GM19239 (cell line): Measurements from ENCODE around the gene SLC25A12.
A peak's percentile ranks its signal among the peaks of the same experiment; 100 is the strongest.
"Not testable (repeated sequence)": the region's sequence is repeated elsewhere in the genome, so short reads cannot be mapped to it uniquely, and the experiment has no call there.

Experiments
- DNase-seq: peaks from one replicate; pipeline ENCODE4 v3.0.0; 2011; ENCODE audit warnings: low spot score; ENCODE audit not compliant: insufficient read length
- FAIRE-seq: peaks from 2 replicates; lab custom pipeline; 2011; peaks lifted over from hg19 to GRCh38; lab: Jason Lieb, UNC

Gene SLC25A12

GRCh38 chr2:171836146-171836910, 57.7 kb downstream of the SLC25A12 start:
- DNase-seq: no peak
- FAIRE-seq: no peak

- DNase-seq (no peak), FAIRE-seq (no peak)
Observed at GRCh38 chr2:171835386-171835785, 58.7 kb downstream of the SLC25A12 start.

- FAIRE-seq: no peak
- DNase-seq: no peak
Observed at GRCh38 chr2:171834286-171834685, 59.8 kb downstream of the SLC25A12 start.

DNA sequence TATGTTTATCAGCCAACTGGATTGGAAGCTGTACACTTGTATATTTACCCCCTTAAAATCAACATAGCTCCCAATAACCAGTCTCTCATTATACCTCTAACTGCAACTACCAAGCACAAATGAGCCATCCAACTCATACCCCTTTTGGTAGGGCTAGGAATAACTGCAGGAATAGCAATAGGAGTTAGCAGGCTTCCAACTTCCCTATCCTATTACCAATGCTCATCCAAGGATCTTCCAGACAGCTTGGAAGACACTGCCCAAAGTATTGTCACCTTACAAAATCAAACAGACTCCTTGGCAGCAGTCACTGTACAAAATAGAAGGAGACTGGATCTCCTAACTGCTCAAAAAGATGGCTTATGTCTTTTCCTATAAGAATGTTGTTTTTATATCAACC, 61.6 kb downstream of the SLC25A12 start:
- DNase-seq: no peak
- FAIRE-seq: no peak

DNA sequence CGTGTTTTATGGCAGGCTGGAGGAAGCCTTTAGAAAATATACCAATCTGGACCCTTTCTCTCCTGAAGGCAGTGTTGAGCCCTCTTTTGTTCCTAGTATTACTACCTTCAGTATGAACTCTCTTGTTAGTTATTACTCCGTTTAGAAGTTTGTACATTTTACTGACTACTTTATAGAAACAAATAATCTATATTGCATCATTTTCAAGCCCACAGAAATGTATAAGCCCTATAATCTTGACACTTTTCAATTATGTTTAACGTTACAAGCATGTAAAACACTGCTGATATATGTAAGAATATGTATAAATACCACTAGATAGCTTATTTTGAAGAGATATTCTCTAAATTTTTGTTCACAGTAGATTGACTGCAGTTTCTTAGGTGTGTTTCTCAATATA, 64.0 kb downstream of the SLC25A12 start:
- no peak for FAIRE-seq
- DNase-seq: no peak

DNA sequence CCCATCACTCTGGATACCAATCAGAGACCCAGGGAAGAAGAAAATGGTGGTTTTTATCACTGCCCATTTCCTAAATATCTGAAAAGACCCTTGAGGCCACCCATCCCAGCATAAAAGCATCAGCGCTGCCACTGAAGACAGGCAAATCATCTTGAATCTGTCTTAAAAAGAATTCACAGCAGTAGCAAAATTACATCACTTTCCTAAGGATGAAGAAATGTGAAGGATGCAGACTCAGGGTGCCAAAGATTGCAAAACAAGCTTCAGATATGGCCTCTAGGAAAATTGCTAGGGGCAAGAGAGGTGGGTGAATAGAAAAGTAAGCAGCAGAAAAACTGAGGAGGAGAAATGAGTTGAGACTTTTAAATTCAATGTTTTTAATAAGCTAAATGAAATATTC, 70.0 kb downstream of the SLC25A12 start:
- FAIRE-seq: no peak
- DNase-seq: no peak

GRCh38 chr2:171822525-171823322, 71.3 kb downstream of the SLC25A12 start:
- DNase-seq (no peak), FAIRE-seq (no peak)

DNA sequence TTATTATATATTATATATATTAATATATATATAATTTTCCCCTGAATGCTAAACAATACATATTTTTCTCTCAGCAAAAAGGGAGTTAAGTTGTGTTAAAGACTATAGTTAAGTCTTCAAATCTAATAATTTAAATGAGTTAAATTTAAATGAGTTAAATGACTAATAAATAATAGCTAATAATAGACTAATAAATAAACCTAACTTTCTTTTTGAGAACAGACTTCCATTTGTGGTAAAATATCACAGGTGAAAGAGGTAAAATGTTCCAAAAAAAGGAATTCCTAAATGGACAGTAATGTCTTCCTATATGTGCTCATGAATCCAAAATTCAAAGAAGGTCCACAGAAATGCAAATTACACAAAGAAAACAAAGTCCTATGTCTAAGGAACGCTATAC, 74.6 kb downstream of the SLC25A12 start:
- DNase-seq: no peak
- FAIRE-seq: no peak

DNA sequence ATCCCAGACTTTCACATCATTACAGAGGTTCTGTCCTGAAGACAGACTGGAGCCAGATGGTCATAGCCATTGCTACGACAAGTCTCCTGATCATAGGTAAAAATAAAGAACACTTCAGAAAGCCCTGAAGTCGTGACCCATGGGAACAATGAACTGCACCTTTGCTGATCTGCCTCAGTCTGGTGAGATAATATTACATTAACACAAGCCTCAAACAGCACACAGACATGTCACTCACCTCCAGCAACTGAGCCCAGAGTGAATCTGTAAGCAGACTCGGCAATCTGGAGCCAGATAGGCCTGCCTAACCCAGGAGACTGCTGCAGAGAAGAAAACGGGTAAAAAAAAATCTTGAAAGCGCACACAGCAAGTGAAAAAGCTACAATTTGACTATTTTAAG, 79.2 kb downstream of the SLC25A12 start:
- FAIRE-seq: no peak

GRCh38 chr2:171814174-171814573, 79.9 kb downstream of the SLC25A12 start:
- FAIRE-seq (no peak), DNase-seq (no peak)

More for the DNA sequence above, 79.2 kb downstream of the SLC25A12 start:
- DNase-seq: no peak

DNA sequence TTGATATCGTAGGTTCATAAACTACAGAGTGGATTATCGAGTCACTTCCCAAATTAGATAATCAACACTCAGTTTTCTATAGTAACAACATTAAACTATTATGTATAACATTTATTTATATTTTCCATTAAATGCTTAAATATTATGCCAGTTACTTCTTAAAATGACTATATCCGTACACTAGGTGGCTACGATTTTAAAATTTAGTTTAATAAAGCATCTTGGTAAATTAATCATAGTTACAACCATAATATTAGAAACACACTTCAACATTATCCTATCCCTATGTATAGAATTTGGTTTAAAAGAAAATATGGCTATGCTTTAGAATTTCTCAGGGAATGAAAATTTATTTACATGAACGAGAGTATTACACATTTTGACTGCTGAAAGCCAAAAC, 80.3 kb downstream of the SLC25A12 start:
- DNase-seq (no peak), FAIRE-seq (no peak)

DNA sequence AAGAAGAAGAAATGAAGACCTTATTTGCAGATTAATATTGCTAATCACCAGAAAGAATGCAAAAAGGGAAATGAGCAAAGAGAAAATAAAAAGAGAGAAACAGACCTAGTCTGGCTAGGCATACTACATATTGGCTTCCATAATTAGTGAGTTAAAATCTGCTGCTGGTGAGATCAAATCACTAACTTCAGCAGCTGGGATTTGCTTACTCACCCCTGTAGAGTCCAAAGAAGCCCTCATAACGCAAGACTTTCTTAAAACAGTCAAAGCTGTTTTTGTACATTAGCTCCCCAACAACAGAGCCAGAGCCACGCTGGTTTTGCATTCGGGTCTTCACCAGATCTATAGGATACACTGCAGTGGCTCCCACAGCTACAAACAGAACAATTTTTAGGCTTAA, 80.9 kb downstream of the SLC25A12 start:
- no peak for DNase-seq
- FAIRE-seq: no peak

DNA sequence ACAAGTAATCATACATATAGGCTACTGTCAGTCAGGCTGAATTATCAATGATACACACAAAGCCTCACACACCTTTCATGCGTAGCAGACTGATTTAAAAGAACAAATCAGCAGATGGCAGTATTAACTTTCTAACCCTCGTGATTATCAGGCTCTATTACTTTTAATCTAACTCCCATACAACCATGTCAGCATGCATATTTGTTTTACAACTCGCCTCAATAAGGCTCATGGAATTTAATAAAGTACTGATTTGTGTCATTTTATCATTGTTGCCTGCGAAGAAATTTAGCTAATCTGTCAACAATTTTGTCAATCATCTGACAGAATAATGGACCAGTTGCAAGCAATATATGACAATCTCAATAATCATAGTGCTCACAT, 82.8 kb downstream of the SLC25A12 start:
- no peak for DNase-seq
- peak; percentile 78 for FAIRE-seq

- FAIRE-seq: no peak
- no peak for DNase-seq
Observed at GRCh38 chr2:171810422-171811244, 83.4 kb downstream of the SLC25A12 start.

DNA sequence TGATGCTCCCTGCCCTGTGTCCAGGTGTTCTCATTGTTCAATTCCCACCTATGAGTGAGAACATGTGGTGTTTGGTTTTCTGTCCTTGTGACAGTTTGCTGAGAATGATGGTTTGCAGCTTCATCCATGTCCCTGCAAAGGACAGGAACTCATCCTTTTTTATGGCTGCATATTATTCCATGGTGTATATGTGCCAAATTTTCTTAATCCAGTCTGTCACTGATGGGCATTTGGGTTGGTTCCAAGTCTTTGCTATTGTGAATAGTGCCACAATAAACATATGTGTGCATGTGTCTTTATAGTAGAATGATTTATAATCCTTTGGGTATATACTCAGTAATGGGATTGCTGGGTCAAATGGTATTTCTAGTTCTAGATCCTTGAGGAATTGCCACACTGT, 85.2 kb downstream of the SLC25A12 start:
- DNase-seq, FAIRE-seq: not testable (repeated sequence)

DNA sequence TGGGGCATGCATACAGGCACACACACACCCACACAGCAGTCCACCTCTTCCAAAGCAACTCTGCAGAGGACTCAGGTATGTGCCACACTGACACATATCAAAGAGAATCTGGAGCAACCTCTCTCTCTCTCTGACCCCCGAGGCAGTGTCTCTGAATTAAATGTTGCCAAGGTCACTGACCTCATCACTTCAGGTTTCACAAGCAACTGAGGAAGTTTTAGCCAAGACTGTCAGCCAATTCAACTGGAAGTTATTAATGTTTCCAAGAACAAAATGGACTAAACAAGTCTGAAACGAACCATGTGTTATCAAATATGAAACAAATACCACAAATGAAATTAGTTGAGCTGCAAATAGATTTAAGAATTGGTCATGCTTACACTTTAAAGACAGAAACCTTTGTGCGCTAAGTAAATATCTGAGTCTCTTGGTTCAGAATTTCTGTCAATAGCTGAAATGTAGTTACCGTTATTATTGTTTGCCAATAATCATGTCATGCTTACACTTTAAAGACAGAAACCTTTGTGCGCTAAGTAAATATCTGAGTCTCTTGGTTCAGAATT, 86.1 kb downstream of the SLC25A12 start:
- FAIRE-seq (no peak), DNase-seq (no peak)

- FAIRE-seq (no peak), DNase-seq (no peak)
Observed at GRCh38 chr2:171807119-171807518, 86.9 kb downstream of the SLC25A12 start.

- no peak for DNase-seq
- FAIRE-seq: no peak
Observed at GRCh38 chr2:171804456-171804855, 89.6 kb downstream of the SLC25A12 start.

GRCh38 chr2:171803757-171804156, 90.3 kb downstream of the SLC25A12 start:
- DNase-seq (no peak), FAIRE-seq (no peak)

DNA sequence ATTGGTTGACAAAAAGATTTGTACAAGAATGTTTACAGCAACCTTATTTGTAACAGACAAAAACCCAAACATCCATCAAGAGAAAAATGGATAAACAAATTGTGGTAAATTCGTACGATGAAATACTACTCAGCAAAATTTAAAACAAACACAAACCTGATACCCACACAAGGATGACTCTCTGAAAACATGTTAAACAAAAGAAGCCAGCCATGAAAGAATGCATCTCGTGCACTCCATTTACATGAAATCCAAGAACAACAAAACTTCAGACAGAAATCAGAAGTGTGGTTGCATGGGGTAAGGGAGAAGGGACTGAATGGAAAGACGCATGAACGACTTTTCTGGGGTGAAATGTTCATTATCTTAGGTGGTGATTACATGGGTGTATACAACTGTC, 93.4 kb downstream of the SLC25A12 start:
- DNase-seq: no peak
- no peak for FAIRE-seq
